SK-N-MC (cell line): Measurements from ENCODE around the gene RTKN2.

Experiments
- EZH2 ChIP-seq: fragments of 200-600 bp; sonication (generic); IDR thresholded peaks from one replicate; pipeline ENCODE4 v1.6.1; 2017; ENCODE audit warnings: antibody characterized with exemption
- FOXP2 ChIP-seq: optimal IDR thresholded peaks from 2 replicates; pipeline ENCODE3; 2011; ENCODE audit warnings: mild to moderate bottlenecking, moderate library complexity; ENCODE audit not compliant: insufficient read depth; ENCODE audit errors: extremely low read length, control extremely low read depth

DNA sequence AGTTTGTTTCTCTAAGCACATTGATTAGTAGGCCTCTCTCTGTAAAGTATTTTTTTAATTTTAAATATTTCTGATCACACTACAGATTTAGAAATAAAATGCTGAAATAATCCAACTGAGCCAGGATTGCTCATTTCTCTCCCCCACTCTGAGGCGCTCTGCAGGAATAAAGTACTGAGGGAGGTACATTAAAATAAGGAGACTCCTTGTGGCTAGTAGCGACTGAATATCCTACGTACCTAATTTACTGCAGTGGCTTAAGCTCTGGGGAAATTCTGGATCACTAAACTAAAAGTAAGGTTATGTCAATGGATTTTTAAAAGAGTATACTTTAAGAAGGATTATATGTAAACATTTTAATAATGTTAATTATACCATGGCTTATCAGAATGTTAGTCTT is 75.2 kb downstream of the RTKN2 start:
- TF ChIP-seq EZH2 (no peak), FOXP2 (no peak)
